K562 (cell line): ENCODE data around the gene DUS1L. TPM values are rescaled to one million over a fixed set of nuclear protein-coding genes. Genes with fewer than 3 reads are reported as not detected.

Source experiments
- ATAC-seq: fragments of 200-7000 bp; cut with Tn5 transposase; 3 replicates; pipeline ENCODE4 v1.9.1; 2020; ENCODE audit warnings: moderate library complexity
- BruUV-seq: library from RNA; stranded (reverse); fragments of 400-500 nt; replicated peaks from 2 replicates; lab custom pipeline; 2021; lab: Mats Ljungman, UMichigan
- CTCF ChIA-PET: fragments of 300-600 bp; formaldehyde crosslinking; extraction: SDS; loops from one replicate; lab custom pipeline; 2021; ENCODE audit warnings: low intra/inter-chr PET ratio; lab: Yijun Ruan, JAX
- POLR2A ChIA-PET: fragments of 300-600, 350-650 bp; sonication (Branson Sonifier 250); formaldehyde crosslinking; extraction: SDS; loops from one replicate; lab custom pipeline; 2021; ENCODE audit warnings: antibody characterized with exemption, inconsistent platforms; lab: Yijun Ruan, JAX
- DNase-seq, 4 experiments: peaks; one replicate each; pipeline versions ENCODE4 v3.0.0 to v3.0.0-alpha.2; 2011 to 2018; ENCODE audit warnings: low spot score in 3 of 4, mixed read lengths in 3 of 4; ENCODE audit errors: extremely low read depth in 1 of 4
- FAIRE-seq: peaks from 2 replicates; lab custom pipeline; 2011; peaks lifted over from hg19 to GRCh38; lab: Jason Lieb, UNC
- H2AFZ ChIP-seq: 2 replicates; pipeline ENCODE4 v1.6.0; 2011; ENCODE audit warnings: low read depth, low read length, control low read depth, inconsistent platforms
- H3K27ac ChIP-seq: fragments of 200-600 bp; 3 replicates; pipeline ENCODE4 v1.8.0; 2011; ENCODE audit warnings: low read depth, mild to moderate bottlenecking, control low read depth, inconsistent platforms, low read length, moderate library complexity, mixed read lengths; ENCODE audit errors: extremely low read depth
- H3K27me3 ChIP-seq, 2 experiments: fragments of 300-600 bp in 1 of 2; 2 replicates in 1 of 2; 3 replicates in 1 of 2; pipeline versions ENCODE4 v1.6.0 to v1.8.0; 2011; ENCODE audit warnings: inconsistent platforms in 2 of 2, low read length in 2 of 2, mild to moderate bottlenecking in 1 of 2, mixed read lengths in 1 of 2, moderate library complexity in 1 of 2; ENCODE audit not compliant: control insufficient read depth in 2 of 2, insufficient read depth in 2 of 2
- H3K36me3 ChIP-seq: fragments of 300-600 bp; 3 replicates; pipeline ENCODE4 v1.8.0; 2011; ENCODE audit warnings: mild to moderate bottlenecking, low read length, inconsistent platforms; ENCODE audit not compliant: control insufficient read depth, insufficient read depth
- H3K4me1 ChIP-seq, 2 experiments: fragments of 200-600 bp in 1 of 2; replicated peaks in 1 of 2; 2 replicates in 1 of 2; 3 replicates in 1 of 2; pipeline versions ENCODE4 v1.5.1 to v1.8.0; 2011; ENCODE audit warnings: inconsistent platforms in 2 of 2, low read length in 2 of 2, mild to moderate bottlenecking in 1 of 2, mixed read lengths in 1 of 2, moderate library complexity in 1 of 2; ENCODE audit not compliant: control insufficient read depth in 2 of 2, insufficient read depth in 2 of 2
- H3K4me2 ChIP-seq: 2 replicates; pipeline ENCODE4 v1.6.1; 2011; ENCODE audit warnings: low read length, control low read depth, inconsistent platforms, mixed read lengths; ENCODE audit not compliant: insufficient read depth
- H3K4me3 ChIP-seq: fragments of 200-600 bp; sonication (generic), shearing (Covaris generic); 2 replicates; pipeline ENCODE4 v1.5.1; 2016; ENCODE audit warnings: control low read depth, inconsistent platforms
- H3K79me2 ChIP-seq: fragments of 200-600 bp; 3 replicates; pipeline ENCODE4 v1.8.0; 2011; ENCODE audit warnings: low read length, inconsistent platforms; ENCODE audit not compliant: control insufficient read depth, insufficient read depth
- H3K9ac ChIP-seq, 2 experiments: 2 replicates each; pipeline versions ENCODE4 v1.6.0 to v1.6.1; 2011; ENCODE audit warnings: low read depth in 2 of 2, low read length in 2 of 2, control low read depth in 1 of 2, inconsistent platforms in 1 of 2, mild to moderate bottlenecking in 1 of 2, mixed read lengths in 1 of 2; ENCODE audit not compliant: insufficient read depth in 1 of 2
- H3K9me1 ChIP-seq: one replicate; pipeline ENCODE4 v1.6.0; 2011; ENCODE audit warnings: inconsistent platforms, mild to moderate bottlenecking, low read length, moderate library complexity; ENCODE audit not compliant: control insufficient read depth, insufficient read depth
- H3K9me3 ChIP-seq: replicated peaks from 2 replicates; pipeline ENCODE4 v1.5.1; 2011; ENCODE audit warnings: low read depth, low read length, inconsistent platforms; ENCODE audit not compliant: control insufficient read depth, insufficient read depth
- H4K20me1 ChIP-seq: replicated peaks from 2 replicates; pipeline ENCODE4 v1.6.1; 2011; ENCODE audit warnings: low read length, inconsistent platforms, mixed read lengths; ENCODE audit not compliant: control insufficient read depth, insufficient read depth
- ARID3B ChIP-seq: fragments of 250-450 bp; sonication (Bioruptor Pico); IDR thresholded peaks from 2 replicates; pipeline ENCODE4 v1.4.0; 2020; ENCODE audit warnings: borderline replicate concordance
- CBX1 ChIP-seq: sonication (generic); IDR thresholded peaks from 2 replicates; pipeline ENCODE4 v1.6.1; 2016; ENCODE audit warnings: antibody characterized with exemption, low read depth, mild to moderate bottlenecking
- CREM ChIP-seq: IDR thresholded peaks from 2 replicates; pipeline ENCODE4 v1.6.1; 2014; ENCODE audit warnings: antibody characterized with exemption, low read depth
- GABPA ChIP-seq: fragments of 200-800 bp; sonication (Bioruptor generic); conservative IDR thresholded peaks from 2 replicates; pipeline ENCODE4 v1.6.1; 2016; ENCODE audit warnings: low read depth, missing genetic modification characterization, missing compliant biosample characterization
- MAZ ChIP-seq, 2 experiments: fragments of 450-650 bp in 1 of 2; sonication (generic) in 1 of 2; formaldehyde crosslinking; IDR thresholded peaks in 1 of 2; conservative IDR thresholded peaks in 1 of 2; 2 replicates each; pipeline versions ENCODE4 v1.4.0 to v1.5.0; 2020; ENCODE audit warnings: mild to moderate bottlenecking in 1 of 2, missing genetic modification reagents in 1 of 2
- MYNN ChIP-seq, 2 experiments: sonication (generic); formaldehyde crosslinking in 1 of 2; IDR thresholded peaks; 2 replicates each; pipeline versions ENCODE4 v1.5.0 to v1.6.1; 2016 to 2020; ENCODE audit warnings: antibody characterized with exemption in 1 of 2, missing genetic modification reagents in 1 of 2
- REST ChIP-seq, 2 experiments: fragments of 450-650 bp; formaldehyde crosslinking in 1 of 2; IDR thresholded peaks; 2 replicates each; pipeline versions ENCODE4 v1.4.0 to v1.6.1; 2014 to 2020; ENCODE audit warnings: mild to moderate bottlenecking in 2 of 2, borderline replicate concordance in 1 of 2, low read depth in 1 of 2
- RFX1 ChIP-seq: fragments of 450-650 bp; IDR thresholded peaks from 2 replicates; pipeline ENCODE4 v1.6.1; 2016; ENCODE audit warnings: mild to moderate bottlenecking, moderate library complexity
- SIN3A ChIP-seq, 2 experiments: fragments of 150-350 bp in 1 of 2; IDR thresholded peaks; 2 replicates each; pipeline ENCODE4 v1.6.1; 2011 to 2016; ENCODE audit warnings: borderline replicate concordance in 2 of 2, low read depth in 2 of 2, low read length in 2 of 2, mild to moderate bottlenecking in 2 of 2, moderate library complexity in 2 of 2; ENCODE audit not compliant: control insufficient read depth in 1 of 2
- WGBS: fragments of 100-300 bp; shearing (Covaris generic); methylation state at CpG from one replicate; pipeline ENCODE4 v1.1.6; 2016; ENCODE audit warnings: low coverage, mixed read lengths; ENCODE audit not compliant: insufficient coverage; ENCODE audit errors: missing lambda C conversion rate; 5-methylcytosine and 5-hydroxymethylcytosine counted together
- in situ Hi-C: fragments of 300-500 bp; cut with MboI; formaldehyde crosslinking; loops from 4 replicates; pipeline ENCODE4 v1.15.0; 2018; ENCODE audit warnings: inconsistent platforms, mixed read lengths
- intact Hi-C: fragments of 100-400 bp; cut with micrococcal nuclease; formaldehyde crosslinking; loops from 2 replicates; pipeline ENCODE4 v1.14.2; 2022
- polyA plus RNA-seq, 8 experiments: library from polyadenylated mRNA; depleted of rRNA in 4 of 8; stranded (reverse) in 5 of 8; unstranded in 3 of 8; fragments of >200 nt; fragmentation: Nextera tagmentation in 2 of 8; fragmentation: Illumina TruSeq in 1 of 8; extraction: Ambion mirVana in 2 of 8; extraction: Trizol in 1 of 8; gene quantifications; 2 replicates each; pipeline versions ENCODE4 v1.2.1 to v1.2.3, GENCODE V29; 2011 to 2014; ENCODE audit warnings: inconsistent platforms in 1 of 8, missing spikeins in 1 of 8
- total RNA-seq, 7 experiments: library from RNA; depleted of rRNA in 6 of 7; stranded (reverse); fragments of >200 nt in 6 of 7; fragmentation: Illumina TruSeq in 2 of 7; extraction: Trizol in 2 of 7; gene quantifications; 2 replicates each; pipeline versions ENCODE4 v1.2.1 to v1.2.3, GENCODE V29; 2011 to 2021; ENCODE audit warnings: low replicate concordance in 1 of 7

DUS1L gene
- total and polyA plus RNA-seq, 9 of the 15 experiments (the other 6 are each of a cell fraction or from before 2014, with no cell fraction given), result 7.8 to 210 (median 83.9) TPM

- H3K79me2 ChIP-seq, result peaks cover 36% of the 10 kb centered on the region
- intact Hi-C loops (loop anchor here (1.0 to 5.0 kb wide), 2 partner anchors 44 to 62 kb away; partner anchors contain the start of gene ASPSCR1), in situ Hi-C loops (no loop called here)
- ChIA-PET POLR2A (interaction anchor here (0.6 to 5.0 kb wide), 6 partner anchors 8 to 584 kb away, joined by 3 to 51 read pairs (median 4); partner anchors contain the start of gene DCXR), CTCF (interaction anchor here (1.2 to 6.6 kb wide), 3 partner anchors 61 to 309 kb away, joined by 3 to 103 read pairs (median 3); partner anchors contain the start of genes NOTUM and SLC25A10)
- no peaks in the 10 kb centered on the region for H3K9me1 ChIP-seq
- WGBS, result 28% methylated on average over 25 of the region's 25 CpGs
- H2AFZ ChIP-seq, result no peak overlapping the region
- H3K4me3 ChIP-seq, result peak overlapping the region; percentile 91
- peak in 1 of 4 experiments; percentile 57 for DNase-seq
- no peak for FAIRE-seq
- peak overlapping the region; percentile 75 to 95 for H3K9ac ChIP-seq
- H3K36me3 ChIP-seq, result peaks cover 30% of the 10 kb centered on the region; the same call in 1 of the 3 replicates
- no peaks in the 10 kb centered on the region for H3K27me3 ChIP-seq
- no peaks in the 10 kb centered on the region for H3K9me3 ChIP-seq
- H3K27ac ChIP-seq, result peak overlapping the region; percentile 77
- peak overlapping the region; percentile 84 for H3K4me2 ChIP-seq
- peaks cover 17% of the 10 kb centered on the region for H4K20me1 ChIP-seq
- no TSS peak for BruUV-seq
- no peak for ATAC-seq
- H3K4me1 ChIP-seq, result peaks cover 14 to 94% of the 10 kb centered on the region in 2 experiments
- no peak for TF ChIP-seq RFX1
- peak; percentile 70; the same call in 1 of the 2 replicates for TF ChIP-seq REST (IDR thresholded peaks at IDR 0.05; ENCODE audit: borderline replicate concordance)
- no peak for TF ChIP-seq REST (CRISPR knock-in tag; IDR thresholded peaks at IDR 0.05; ENCODE audit: low read depth)
- no peak for TF ChIP-seq MYNN (IDR thresholded peaks at IDR 0.05)
- TF ChIP-seq MYNN (CRISPR knock-in tag; IDR thresholded peaks at IDR 0.05), result no peak
- TF ChIP-seq CREM, result peak; percentile 23; the same call in 1 of the 2 replicates
- 0 out of 4 replicates have a peak, but pooled peaks of 1 of the 2 experiments have one; percentile 16 for TF ChIP-seq MAZ (CRISPR knock-in tag; conservative IDR thresholded peaks at IDR 0.05 in 1 of 2, IDR thresholded peaks at IDR 0.05 in 1 of 2)
- TF ChIP-seq SIN3A (IDR thresholded peaks at IDR 0.05; ENCODE audit: borderline replicate concordance in 2 of 2, control insufficient read depth in 1 of 2, low read depth in 2 of 2, low read length in 2 of 2), result 0 out of 4 replicates have a peak, but pooled peaks of 1 of the 2 experiments have one; percentile 24
- TF ChIP-seq CBX1, result no peak
- TF ChIP-seq ARID3B (CRISPR knock-in tag), result no peak
- TF ChIP-seq GABPA (tag), result no peak
Observed at GRCh38 chr17:82021107-82021899, 44.3 kb downstream of the DUS1L start.
